ENCODE measurements around the gene COL16A1.

DNA sequence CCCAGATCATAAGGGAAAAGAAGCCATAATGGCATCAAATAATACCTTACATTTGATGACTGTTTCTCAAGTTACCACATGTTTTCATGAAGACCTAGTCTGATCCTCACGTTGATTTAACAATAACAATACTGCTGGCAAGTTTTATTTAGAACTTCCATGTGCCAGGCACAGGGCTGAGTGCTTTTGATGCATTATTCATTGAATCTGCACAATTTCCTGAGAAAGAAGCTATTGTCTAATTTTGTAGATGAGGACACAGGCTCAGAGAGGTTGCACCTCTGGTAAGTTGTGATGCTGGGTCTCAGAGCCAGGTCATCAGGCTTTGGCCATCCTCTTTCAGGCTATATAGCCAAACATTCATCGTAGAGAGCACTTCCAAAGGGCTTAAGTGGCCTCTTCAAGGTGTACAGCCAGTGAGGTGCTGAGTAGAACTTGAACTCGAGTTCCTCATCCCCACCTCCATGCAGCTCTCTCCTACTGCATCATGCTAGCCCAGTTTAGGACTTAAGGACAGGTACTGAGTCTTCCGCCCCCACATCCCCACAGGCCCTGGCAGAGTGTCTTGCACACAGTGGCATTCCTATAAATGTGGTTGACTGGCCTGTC, 50.8 kb downstream of the COL16A1 start:
- TF ChIP-seq ZNF274 (IDR thresholded peaks at IDR 0.05; ENCODE audit: low read depth, low read length) (no peak), SUZ12 (IDR thresholded peaks at IDR 0.05; ENCODE audit: extremely low read depth, insufficient read depth, insufficient read length) (no peak)
